GM18507 (cell line): ENCODE results near the gene LASP1.

Experiments used
- DNase-seq: peaks from one replicate; pipeline ENCODE4 v3.0.0; 2011; ENCODE audit warnings: low read depth; ENCODE audit not compliant: insufficient read length; ENCODE audit errors: extremely low spot score
- FAIRE-seq: peaks from 2 replicates; lab custom pipeline; 2011; peaks lifted over from hg19 to GRCh38; lab: Jason Lieb, UNC

LASP1 gene

DNA sequence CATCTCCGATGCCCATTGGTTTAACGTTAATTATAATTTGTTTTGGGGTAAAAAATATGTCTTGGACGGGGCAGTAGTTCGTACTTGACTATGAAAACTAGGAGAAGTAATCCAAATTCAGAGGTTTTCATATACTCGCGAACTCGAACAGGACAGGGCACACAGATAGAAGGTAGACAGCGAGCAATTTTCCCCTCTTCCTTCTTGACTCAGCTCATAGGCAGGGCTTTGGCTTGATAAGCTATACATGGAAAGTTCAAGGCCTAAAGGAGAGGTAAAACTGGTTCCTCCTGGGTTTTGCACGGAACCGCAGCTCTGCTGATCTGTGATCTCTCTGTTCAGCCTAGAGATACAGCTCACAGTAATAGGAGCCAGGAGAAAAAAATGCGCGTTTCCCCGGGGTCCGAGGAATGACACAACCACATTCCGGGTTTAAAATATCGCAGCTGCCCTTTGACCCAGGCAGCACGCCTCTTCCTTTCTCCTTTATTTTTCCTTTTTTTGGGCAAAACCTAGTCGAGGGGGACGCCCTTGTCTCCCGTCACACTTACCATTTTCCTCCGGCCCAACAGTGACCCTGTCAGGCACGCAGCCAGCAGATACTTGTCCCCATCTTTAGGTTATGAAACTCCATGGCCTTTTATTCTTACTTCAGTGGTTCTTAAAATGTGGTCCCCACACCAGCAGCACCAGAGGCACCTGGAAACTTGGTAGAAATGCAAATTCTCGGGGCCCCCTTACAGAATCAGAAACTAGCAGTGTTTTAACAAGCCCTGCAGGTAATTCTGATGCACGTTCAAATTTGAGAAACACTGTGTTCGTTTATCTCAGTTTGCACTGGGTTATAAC, 1.7 kb upstream of the LASP1 start:
- FAIRE-seq: peak; percentile 35

DNA sequence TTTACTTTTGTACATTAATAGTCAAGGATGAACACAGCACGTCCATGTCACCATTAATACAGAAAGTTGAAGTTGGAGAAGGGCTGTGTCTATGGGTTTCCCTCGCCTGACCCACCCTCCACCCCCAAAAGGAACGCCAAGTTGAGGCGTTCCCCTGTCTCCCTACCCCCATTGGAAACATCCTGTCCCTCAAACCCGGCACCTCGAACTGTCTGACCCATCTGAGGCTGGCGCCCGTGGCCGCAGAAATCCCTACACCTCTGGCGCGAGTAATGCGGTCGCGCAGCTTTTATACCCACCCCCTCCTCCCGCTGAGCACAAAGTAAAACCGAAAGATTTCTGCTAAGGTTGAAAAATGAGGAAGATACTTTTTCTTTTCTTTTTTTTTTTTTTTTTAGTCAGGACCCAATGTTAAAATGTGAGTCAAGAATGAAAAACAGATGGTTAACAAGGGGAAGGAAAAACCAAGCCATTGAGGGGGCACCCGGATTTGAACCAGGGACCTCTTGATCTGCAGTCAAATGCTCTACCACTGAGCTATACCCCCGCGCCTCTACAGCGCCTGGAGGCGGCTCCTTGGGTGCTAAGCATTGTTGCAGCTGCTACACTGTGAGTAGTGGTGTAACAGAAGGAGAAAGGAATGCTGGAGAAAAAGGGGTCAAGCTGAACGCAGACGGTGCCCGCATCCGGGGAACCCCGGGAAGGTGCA, 887 bp upstream of the LASP1 start:
- peak; percentile 70 for DNase-seq
- peak; percentile 83 for FAIRE-seq

More for the DNA sequence above, 1.7 kb upstream of the LASP1 start:
- DNase-seq: no peak

DNA sequence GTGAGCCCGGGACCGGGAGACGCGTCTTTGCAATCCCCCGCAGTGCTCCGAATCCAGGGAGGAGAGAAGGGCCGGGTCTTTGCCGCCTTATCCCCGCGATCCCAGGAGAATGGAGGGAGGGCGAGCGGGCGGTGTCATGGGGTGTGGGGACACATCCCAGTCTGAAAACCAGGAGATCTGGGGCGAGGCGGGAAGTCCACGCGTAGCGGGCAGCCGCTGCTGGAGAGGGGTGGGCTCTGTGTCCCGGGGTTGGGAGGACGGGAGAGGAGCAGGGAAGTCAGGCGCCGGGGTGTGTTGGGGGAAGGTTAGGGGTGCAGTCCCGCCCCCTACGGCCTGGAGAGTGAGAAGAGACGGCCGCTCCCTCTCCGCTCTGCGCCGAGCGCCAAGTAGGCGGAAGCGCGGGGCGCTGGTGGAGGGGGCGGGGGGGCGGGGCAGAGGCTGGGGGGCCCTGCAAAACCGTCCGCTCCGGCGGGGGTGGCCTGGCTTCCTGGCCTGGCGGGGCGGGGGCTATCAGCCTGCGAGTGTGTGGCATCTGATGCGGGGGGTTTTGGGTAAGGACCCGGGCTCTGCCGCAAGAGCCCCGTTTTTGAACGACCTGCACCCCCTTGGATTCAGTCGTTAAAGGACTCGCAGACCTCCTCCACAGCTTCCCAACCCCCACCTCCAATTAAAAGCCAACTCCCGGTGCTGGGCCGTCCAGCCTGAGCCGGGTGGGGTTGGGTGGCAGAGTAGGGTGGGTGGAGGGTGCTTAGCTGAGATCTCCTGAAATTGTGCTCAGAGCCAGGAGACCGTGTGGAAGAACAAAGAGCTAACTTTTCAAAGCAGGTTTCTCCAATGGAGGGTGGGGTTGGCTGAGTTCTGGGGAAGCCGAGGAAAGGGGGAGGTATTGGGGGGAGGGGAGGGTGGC, 654 bp downstream of the LASP1 start:
- FAIRE-seq (peak; percentile 35), DNase-seq (peak; percentile 48)

DNA sequence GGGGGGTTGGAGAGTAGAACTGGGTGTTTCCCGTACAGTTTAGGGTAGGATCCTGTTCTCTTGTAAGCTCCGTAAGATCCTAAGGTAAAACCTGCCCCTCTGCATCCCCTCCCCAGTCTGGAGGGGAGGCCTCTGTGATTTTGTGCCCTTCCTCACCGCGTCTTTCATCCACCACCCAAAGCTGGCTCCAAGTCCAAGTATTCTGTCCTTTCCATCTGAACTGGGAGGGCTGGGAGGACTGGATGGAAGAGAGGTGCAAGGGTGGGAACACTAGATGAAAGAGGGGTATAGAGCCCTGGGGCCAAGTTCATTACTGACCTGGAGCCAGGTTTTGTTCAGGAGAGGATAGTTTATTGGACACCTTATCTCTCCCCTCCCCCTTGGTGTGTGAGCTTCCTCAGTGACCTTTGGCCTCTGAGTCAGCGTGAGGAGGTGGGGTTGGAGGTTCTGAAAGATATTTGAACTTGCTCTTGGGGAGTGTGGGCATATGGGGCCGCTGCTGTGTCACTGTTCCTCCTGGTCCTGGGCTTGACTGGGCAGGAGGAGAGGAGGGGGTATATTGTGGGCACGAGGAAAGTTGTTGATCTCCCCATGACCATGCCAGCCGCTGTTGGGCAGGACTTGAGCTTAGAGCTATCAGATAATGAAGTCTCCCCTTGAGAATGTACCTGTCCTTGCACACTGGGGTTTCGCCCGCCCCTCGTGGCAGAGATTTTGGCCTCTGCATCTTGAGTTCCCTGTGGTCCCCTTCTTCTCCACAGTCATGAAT, 1.6 kb downstream of the LASP1 start:
- FAIRE-seq: peak; percentile 86
- no peak for DNase-seq

DNA sequence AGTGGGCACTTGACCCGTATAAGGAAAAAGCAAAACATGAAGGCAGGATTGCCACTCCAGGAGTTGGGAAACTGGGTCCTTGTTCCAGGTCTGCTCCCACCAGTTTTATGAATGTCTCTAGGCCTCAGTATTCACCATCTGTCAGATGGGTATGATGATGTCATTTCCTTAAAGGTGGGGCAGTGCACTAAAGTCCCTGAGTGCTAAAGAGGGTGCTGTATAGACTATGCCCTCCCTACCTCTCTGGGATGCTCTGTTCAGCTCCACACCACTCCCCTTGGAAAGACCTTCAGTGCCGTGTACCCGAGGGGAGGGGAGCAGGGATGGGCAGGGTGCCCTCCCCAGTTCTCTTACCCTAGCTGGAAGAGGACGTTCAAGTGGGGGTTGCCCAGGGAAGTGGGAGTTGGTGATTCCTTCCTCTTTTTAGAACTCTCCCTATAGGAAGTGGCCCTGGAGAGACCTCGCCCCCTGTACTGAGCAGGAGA, 2.2 kb downstream of the LASP1 start:
- FAIRE-seq: no peak
- no peak for DNase-seq

DNA sequence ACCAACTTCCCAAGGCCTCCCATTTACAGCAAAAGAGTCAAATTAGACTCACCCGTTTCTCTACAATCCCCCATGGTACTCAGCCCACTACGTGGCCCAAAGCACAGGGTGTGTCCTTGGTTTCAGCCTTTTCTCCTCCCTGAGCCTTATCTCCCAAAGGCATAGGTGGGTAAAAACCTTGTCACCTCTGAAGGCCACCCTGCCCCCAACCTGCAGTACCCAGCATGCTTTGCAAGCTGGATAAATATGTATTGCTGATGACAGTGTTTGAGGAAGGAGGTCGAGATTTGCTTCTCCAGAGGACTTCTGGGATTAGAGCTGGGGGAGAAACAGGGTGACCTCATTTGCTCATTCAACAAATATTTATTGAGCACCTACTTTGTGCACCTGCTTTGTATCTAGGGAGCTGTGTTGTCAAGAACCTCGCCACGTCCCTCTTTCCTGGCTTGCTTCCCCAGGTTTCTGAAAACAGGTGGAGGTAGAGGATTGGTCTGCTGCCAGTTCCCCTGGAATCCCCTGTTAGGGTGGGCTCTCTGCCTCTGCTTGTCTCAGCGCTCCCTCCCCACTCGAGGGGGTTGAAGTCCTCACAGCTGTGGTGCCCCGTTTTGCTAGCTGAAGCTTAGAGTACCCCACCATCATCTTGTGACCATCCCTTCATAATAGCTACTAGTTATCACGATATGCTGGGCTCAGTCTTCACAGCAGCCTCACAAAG, 3.0 kb downstream of the LASP1 start:
- FAIRE-seq: no peak
- no peak for DNase-seq

DNA sequence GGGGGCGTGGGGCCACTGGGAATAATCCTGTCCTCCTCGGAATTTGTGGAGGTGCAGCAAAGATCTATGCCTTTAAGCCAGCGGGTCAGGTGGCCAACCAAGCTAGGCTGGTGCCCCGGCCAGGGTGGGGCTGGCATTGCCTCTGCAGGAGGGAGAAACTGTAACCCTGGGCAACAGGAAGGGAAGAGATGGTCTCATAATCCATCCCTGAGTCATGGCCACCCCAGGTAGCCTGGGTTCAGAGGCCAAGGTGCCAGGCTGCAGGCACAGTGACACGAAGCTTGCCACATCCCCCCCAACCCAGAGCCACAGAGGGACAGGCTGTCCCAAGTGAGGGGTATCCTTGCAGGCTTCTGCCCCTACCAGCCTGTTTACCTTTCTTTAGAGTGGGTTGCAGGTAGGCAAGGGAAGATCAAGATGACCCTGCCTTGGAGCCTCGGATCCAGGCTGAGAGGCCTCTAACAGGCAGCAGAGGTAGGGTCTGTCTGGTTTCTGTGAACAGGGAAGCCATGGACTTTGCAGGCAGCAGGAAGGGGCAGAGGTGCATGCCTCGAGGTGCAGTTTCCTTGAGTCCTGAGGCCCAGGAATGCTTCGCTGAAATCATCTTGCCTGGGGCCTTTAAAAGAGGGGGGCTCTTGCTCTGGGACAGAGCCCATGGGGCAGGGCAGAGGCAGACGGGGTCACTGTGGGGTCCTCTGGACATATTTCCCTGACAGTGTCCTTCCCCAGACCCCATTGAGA, 4.0 kb downstream of the LASP1 start:
- no peak for DNase-seq
- no peak for FAIRE-seq

DNA sequence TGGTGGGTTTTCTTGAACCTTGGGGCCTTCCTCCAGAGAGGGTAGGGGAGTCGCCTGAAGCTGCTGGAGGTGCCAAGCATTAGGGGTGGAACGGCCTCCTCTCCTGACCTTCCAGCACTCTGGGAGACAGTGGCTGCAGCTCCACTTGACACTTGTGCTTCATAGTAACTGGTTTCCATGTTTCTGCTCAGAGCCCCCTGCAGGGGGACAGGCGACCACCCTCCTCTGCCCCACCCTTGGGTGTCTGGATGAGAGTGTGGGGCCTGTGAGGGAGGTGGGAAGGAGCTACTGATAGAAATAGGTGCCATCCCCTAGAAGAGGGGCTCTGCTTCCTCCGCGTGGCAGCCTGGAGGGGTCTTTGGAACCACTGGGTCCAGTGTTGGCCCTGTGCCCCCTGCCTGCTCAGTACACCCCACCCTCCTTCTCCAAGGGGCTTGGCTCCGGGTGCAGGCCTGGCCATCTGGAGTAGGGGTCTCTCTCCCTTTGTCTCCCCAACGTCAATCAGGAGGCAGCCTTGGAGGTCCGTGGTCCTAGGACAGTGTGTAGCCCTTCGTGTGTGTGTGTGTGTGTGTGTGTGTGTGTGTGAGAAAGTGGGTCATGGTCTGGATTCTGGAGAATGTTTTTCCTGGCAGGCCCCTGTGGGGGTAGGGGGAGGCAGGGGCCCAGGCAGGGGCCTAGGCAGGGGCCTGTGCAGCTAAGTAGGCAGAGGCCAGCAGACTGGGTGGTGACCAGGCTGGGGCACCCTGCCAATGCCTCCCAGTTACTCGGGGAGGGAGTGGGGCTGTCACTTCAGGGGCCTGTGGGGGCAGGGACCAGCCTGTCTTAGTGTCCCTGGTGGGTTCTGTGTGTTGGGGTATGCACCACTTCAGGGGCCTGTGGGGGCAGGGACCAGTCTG, 4.9 kb downstream of the LASP1 start:
- FAIRE-seq: no peak
- DNase-seq: no peak

DNA sequence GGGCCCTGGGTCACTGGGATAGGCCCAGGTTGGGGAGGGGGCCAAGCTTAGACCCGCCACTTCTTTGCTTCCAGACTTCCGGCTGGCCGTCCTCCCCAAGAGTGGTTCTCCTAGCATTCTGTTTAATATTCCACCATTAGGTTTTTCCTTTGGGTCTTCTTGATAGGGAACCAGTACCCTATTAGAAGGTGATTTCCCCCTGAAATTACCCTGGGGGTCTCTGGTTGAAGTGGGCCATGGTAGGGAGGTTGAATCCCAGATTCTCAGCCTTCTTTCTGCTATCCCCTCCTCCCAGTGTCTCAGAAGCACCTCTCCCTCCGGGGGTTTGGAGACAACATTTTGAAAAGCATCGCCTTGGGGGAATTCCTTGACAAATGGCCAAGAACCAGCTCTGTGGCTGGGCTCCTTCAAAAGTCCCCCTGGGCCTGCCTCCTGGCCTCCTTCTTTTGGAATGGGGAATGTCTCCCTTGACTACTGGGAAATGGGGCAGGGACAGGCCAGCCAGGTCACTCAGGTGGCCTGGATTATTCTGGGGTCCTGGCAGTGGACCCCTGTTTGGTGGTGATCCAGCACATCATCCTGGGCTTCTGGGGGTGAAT, 5.7 kb downstream of the LASP1 start:
- FAIRE-seq: no peak
- no peak for DNase-seq

DNA sequence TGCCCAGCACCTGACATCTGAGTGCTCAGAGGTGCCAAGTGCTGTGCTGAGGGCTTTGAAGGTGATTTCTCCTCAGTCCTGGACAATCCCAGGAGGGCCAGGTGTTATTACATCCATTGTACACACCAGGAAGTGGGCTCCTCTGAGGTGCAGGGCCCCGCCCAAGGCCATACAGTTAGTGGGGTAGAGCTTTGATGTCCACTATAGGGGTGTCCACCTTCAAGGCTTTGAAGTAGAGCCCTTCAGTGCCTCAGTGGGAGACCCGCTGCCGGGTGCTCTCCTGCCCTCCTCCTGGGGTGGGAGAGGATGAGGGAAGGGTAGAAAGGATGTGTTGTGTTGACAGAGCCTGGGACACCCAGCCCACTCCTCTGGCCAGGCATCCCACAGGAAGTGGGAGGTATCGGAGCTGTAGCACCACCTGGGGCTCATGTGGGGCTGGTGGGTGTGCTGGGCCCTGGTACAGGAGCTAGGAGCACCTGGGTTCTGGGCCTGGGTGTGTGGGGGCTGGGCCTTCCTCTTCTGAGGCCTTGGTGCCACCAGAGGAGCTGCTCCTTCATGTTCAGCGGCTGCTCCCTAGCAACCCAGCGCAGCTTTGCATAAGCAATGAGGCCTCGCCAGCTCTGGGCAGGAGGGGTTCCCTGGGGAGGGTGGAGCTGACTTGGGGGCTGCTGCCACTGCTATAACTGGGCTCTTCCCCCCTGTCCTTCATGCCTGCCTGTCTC, 7.4 kb downstream of the LASP1 start:
- DNase-seq (no peak), FAIRE-seq (peak; percentile 31)

DNA sequence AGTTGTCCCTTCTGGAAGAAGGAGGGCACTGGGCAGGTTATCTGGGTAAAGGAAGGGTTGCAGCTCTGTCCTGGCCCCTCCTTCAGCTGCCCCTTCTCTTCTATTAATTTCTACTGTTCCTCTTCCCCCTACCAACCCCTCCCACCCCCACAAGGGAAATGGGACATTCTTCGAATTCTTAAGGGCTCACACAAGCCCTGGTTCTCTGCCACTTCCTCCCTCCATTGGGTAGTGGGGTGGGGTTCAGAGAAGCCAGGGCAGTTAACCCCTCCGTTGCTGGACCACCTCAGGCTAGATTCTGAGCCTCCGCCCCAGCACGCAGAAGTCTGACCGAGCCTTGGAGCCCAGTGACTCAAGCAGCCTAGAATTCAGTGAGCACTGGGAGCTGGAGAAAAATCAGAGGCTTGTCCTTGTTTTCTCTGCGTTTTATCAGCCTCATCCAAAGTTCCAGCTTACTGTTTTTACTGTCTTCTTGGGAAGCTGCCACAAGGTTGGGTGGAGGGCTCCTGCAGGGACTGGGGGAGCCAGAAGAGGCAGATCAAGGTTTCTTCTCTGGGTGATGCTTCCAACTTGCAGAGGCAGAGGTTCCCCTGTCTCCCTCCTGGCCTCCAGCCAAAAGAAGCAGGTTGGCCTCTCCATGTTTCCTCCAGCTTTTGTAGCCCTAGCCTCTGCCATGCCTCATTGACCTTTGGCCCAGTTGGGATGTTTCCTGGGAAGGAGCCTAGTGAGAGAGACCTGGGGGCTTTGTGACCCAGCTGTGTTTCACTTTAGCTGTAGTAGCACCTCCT, 10.2 kb downstream of the LASP1 start:
- no peak for FAIRE-seq

DNA sequence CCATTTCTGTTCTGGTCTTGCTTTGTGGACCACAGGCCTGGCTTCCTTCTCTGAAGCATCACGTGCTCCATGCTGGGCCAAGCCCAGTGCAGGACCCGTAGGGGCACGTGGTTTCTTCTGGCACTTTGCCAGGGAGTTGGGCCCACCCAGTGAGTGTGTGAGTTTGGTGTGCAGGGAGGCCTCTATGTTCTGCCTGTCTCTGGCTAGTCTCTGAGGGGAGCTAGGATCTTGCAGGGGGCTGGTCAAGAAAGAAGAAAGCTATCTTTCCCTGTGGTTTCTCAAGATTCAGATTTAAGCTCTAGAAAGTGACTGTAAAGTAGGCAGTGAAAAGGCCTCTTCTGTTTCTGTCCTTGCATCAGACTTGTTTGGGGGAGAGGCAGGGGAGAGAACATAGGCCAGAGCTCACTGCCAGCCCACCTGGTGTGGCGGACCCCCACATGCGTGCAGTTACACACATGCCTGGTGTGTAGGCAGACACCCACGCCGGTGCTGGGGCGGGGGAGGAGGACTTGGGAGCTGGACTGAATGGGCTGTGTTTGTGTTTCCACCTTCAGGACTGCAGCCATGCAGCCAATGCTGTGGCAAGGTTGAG, 11.8 kb downstream of the LASP1 start:
- FAIRE-seq (no peak), DNase-seq (no peak)

More for the DNA sequence above, 10.2 kb downstream of the LASP1 start:
- DNase-seq: no peak

DNA sequence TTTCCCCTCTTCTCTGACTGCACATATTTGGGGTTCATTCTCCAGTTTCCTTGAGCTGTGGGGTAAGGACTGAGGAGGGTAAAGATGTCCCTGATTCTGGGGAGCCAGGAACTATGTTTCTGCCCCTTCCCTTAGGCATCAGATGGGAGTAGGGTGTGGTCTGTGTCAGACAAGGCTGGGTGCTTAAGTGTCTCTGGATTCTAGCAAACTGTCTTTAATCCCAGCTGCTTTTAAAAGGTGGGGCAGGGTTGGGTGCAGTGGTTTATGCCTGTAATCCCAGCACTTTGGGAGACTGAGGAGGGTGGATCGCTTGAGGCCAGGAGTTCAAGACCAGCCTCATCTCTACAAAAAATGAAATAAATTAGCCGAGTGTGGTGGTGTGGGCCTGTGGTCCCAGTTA, 13.0 kb downstream of the LASP1 start:
- no peak for DNase-seq

DNA sequence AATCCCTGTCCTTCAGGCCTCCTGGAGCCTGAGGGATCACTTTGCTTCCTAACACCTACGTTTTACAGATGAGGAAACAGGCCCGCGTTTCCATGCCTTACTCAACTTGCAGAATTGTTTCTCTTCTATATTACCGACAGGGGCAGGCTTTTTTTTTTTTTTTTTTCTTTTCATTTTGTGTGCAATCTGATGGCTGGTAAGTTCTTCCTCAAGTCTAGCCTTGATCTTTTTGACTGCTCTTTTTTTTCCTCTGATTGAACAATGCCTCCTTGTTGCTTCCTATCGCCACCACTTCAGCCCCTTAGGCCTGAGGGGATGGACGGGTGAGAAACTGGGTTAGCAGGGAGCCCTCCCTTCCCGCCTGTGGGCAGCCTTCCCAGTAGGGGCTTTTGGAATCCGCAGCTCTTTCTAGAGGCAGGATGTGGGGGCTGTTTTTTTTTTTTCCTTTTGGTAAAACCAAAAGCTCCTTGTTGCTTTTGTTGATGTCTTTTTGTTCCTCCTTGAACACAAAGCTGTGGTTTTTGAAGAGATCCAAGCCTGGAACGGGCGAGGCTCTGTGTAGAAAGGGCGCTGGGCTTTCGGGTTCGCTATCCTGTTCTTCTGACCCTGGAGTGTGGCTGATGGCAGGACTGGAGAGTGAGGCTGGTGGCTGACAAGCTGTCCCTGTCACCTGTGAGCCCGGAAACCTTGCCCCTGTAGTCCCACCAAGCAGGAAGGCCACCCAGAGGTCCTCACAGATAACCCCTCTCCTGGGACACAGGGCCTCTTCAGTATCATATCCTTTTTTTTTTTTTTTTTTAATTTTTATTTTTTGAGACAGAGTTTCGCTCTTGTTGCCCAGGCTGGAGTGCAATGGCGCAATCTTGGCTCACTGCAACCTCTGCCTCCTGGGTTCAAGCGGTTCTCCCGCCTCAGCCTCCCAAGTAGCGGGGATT, 14.0 kb downstream of the LASP1 start:
- DNase-seq (no peak), FAIRE-seq (no peak)

More for the DNA sequence above, 13.0 kb downstream of the LASP1 start:
- no peak for FAIRE-seq
